GM23338 (cell line): ENCODE measurements around the gene SLC19A1. TPM values are rescaled to one million over a fixed set of nuclear protein-coding genes. Genes with fewer than 3 reads are reported as not detected.
A peak's percentile ranks its signal among the peaks of the same experiment; 100 is the strongest.

ENCODE experiments used
- ATAC-seq: fragments of 200-7000 bp; cut with Tn5 transposase; 3 replicates; pipeline ENCODE4 v1.9.1; 2020
- DNase-seq: peaks from one replicate; pipeline ENCODE4 v3.0.0-alpha.2; 2015; ENCODE audit warnings: low spot score
- H2AFZ ChIP-seq: fragments of 200-600 bp; sonication (generic); 2 replicates; pipeline ENCODE4 v1.8.0; 2016; ENCODE audit warnings: antibody characterized with exemption, mild to moderate bottlenecking, moderate library complexity
- H3F3A ChIP-seq: fragments of 200-600 bp; sonication (generic); replicated peaks from 2 replicates; pipeline ENCODE4 v1.8.0; 2017; ENCODE audit warnings: antibody characterized with exemption, mixed run types, low read depth
- H3K27ac ChIP-seq: fragments of 200-600 bp; sonication (generic); 2 replicates; pipeline ENCODE4 v1.6.1; 2016; ENCODE audit warnings: low read depth
- H3K27me3 ChIP-seq: fragments of 200-600 bp; sonication (generic); 2 replicates; pipeline ENCODE4 v1.8.0; 2016; ENCODE audit warnings: mild to moderate bottlenecking, mixed run types, moderate library complexity; ENCODE audit not compliant: insufficient read depth
- H3K36me3 ChIP-seq: fragments of 200-600 bp; sonication (generic); 2 replicates; pipeline ENCODE4 v1.8.0; 2016; ENCODE audit warnings: mild to moderate bottlenecking; ENCODE audit not compliant: insufficient read depth
- H3K4me1 ChIP-seq: fragments of 200-600 bp; sonication (generic); 2 replicates; pipeline ENCODE4 v1.8.0; 2016; ENCODE audit warnings: mild to moderate bottlenecking, moderate library complexity; ENCODE audit not compliant: insufficient read depth
- H3K4me2 ChIP-seq: fragments of 200-600 bp; sonication (generic); 2 replicates; pipeline ENCODE4 v1.7.1; 2017; ENCODE audit warnings: mixed run types
- H3K4me3 ChIP-seq: fragments of 200-600 bp; sonication (generic); 2 replicates; pipeline ENCODE4 v1.6.1; 2016; ENCODE audit warnings: mixed run types
- H3K79me2 ChIP-seq: fragments of 200-600 bp; sonication (generic); replicated peaks from 2 replicates; pipeline ENCODE4 v1.8.0; 2017; ENCODE audit warnings: mild to moderate bottlenecking; ENCODE audit not compliant: insufficient read depth
- H3K9me2 ChIP-seq: fragments of 200-600 bp; sonication (generic); 2 replicates; pipeline ENCODE4 v1.8.0; 2017; ENCODE audit not compliant: insufficient read depth
- H4K20me1 ChIP-seq: fragments of 200-600 bp; sonication (generic); replicated peaks from 2 replicates; pipeline ENCODE4 v1.8.0; 2017; ENCODE audit warnings: mild to moderate bottlenecking; ENCODE audit not compliant: insufficient read depth
- H3K27ac Mint-ChIP-seq: 2 replicates; pipeline ENCODE4 v1.8.0; 2020; ENCODE audit warnings: inconsistent platforms, mild to moderate bottlenecking, moderate library complexity, mixed read lengths
- H3K27me3 Mint-ChIP-seq: 3 replicates; pipeline ENCODE4 v1.8.0; 2022; ENCODE audit warnings: low read depth, mild to moderate bottlenecking, moderate library complexity, mixed read lengths, inconsistent platforms; ENCODE audit not compliant: insufficient read depth, poor library complexity
- H3K36me3 Mint-ChIP-seq: 3 replicates; pipeline ENCODE4 v1.8.0; 2021; ENCODE audit warnings: low read depth, mild to moderate bottlenecking, inconsistent platforms, moderate library complexity, mixed read lengths
- H3K4me1 Mint-ChIP-seq: 3 replicates; pipeline ENCODE4 v1.8.0; 2020; ENCODE audit warnings: mild to moderate bottlenecking, inconsistent platforms, mixed read lengths
- H3K4me3 Mint-ChIP-seq: 3 replicates; pipeline ENCODE4 v1.8.0; 2021; ENCODE audit warnings: moderate library complexity, mild to moderate bottlenecking, inconsistent platforms, mixed read lengths
- H3K9me3 Mint-ChIP-seq: 3 replicates; pipeline ENCODE4 v1.8.0; 2020; ENCODE audit warnings: moderate library complexity, mild to moderate bottlenecking, inconsistent platforms, mixed read lengths
- CTCF ChIP-seq, 2 experiments: fragments of 200-600 bp in 1 of 2; sonication (generic) in 1 of 2; conservative IDR thresholded peaks; 2 replicates each; pipeline versions ENCODE4 v1.5.1 to v1.6.1; 2016 to 2017; ENCODE audit warnings: antibody characterized with exemption in 2 of 2, low read depth in 2 of 2, mild to moderate bottlenecking in 2 of 2, moderate library complexity in 1 of 2
- ETS1 ChIP-seq: IDR thresholded peaks from 2 replicates; pipeline ENCODE4 v1.6.1; 2016; ENCODE audit warnings: antibody characterized with exemption
- EZH2 ChIP-seq: fragments of 200-600 bp; sonication (generic); IDR thresholded peaks from one replicate; pipeline ENCODE4 v1.8.0; 2017; ENCODE audit warnings: antibody characterized with exemption, mild to moderate bottlenecking, low read depth; ENCODE audit not compliant: unreplicated experiment
- EZH2phosphoT487 ChIP-seq: fragments of 200-600 bp; sonication (generic); IDR thresholded peaks from one replicate; pipeline ENCODE4 v1.8.1; 2018; ENCODE audit warnings: antibody characterized with exemption; ENCODE audit not compliant: unreplicated experiment
- JUNB ChIP-seq: IDR thresholded peaks from one replicate; pipeline ENCODE4 v1.6.1; 2016; ENCODE audit warnings: antibody characterized with exemption; ENCODE audit not compliant: unreplicated experiment
- NANOG ChIP-seq: IDR thresholded peaks from 2 replicates; pipeline ENCODE4 v1.6.1; 2016; ENCODE audit warnings: antibody characterized with exemption, borderline replicate concordance
- POLR2AphosphoS5 ChIP-seq: IDR thresholded peaks from 2 replicates; pipeline ENCODE4 v1.6.1; 2016; ENCODE audit warnings: antibody characterized with exemption, low read depth
- REST ChIP-seq: IDR thresholded peaks from one replicate; pipeline ENCODE4 v1.6.1; 2018; ENCODE audit warnings: antibody characterized with exemption; ENCODE audit not compliant: unreplicated experiment
- STAT1 ChIP-seq: IDR thresholded peaks from one replicate; pipeline ENCODE4 v1.6.1; 2016; ENCODE audit warnings: antibody characterized with exemption; ENCODE audit not compliant: unreplicated experiment
- ZNF114 ChIP-seq: fragments of 250-450 bp; sonication (Bioruptor Pico); IDR thresholded peaks from 2 replicates; pipeline ENCODE4 v1.5.0; 2020; ENCODE audit warnings: mild to moderate bottlenecking, moderate library complexity
- ZNF331 ChIP-seq: fragments of 250-450 bp; sonication (Bioruptor Pico); IDR thresholded peaks from 2 replicates; pipeline ENCODE4 v1.5.0; 2020; ENCODE audit warnings: low read depth, mild to moderate bottlenecking, moderate library complexity
- ZNF462 ChIP-seq: fragments of 250-450 bp; sonication (Bioruptor Pico); IDR thresholded peaks from 2 replicates; pipeline ENCODE4 v1.5.0; 2020; ENCODE audit warnings: mild to moderate bottlenecking, moderate library complexity
- polyA plus RNA-seq: library from polyadenylated mRNA; unstranded; fragments of >200 nt; fragmentation: Nextera tagmentation; extraction: Ambion mirVana; gene quantifications from 2 replicates; pipeline ENCODE4 v1.2.1, GENCODE V29; 2016
- total RNA-seq: library from RNA; depleted of rRNA; stranded (reverse); fragments of >200 nt; shearing (Covaris generic); gene quantifications from 2 replicates; pipeline ENCODE4 v1.2.3, GENCODE V29; 2014

SLC19A1 gene
- total and polyA plus RNA-seq, 2 experiments from 2014 or later = 31.2 to 33.0 TPM

GRCh38 chr21:45475004-45475685, 67.1 kb downstream of the SLC19A1 start (continued):
- no peak for TF ChIP-seq CTCF (conservative IDR thresholded peaks at IDR 0.05; ENCODE audit: low read depth in 2 of 2)
- no peak for TF ChIP-seq JUNB
- no peak for TF ChIP-seq ZNF114 (CRISPR knock-in tag)
- TF ChIP-seq EZH2 = no peak
- no peak for TF ChIP-seq POLR2AphosphoS5
- TF ChIP-seq REST = no peak
- TF ChIP-seq EZH2phosphoT487 = no peak
- no peak for TF ChIP-seq STAT1
- no peak for TF ChIP-seq NANOG
- TF ChIP-seq ZNF331 (CRISPR knock-in tag) = no peak

GRCh38 chr21:45474323-45474950, 67.8 kb downstream of the SLC19A1 start:
- H3K36me3 ChIP-seq = peaks cover 17% of the 10 kb centered on the region
- no peaks in the 10 kb centered on the region for H3K27me3 ChIP-seq
- peaks cover 20% of the 10 kb centered on the region for H3K4me1 Mint-ChIP-seq
- H3K79me2 ChIP-seq = peaks cover 48% of the 10 kb centered on the region
- H3K27ac Mint-ChIP-seq = 0 out of 2 replicates have a peak overlapping the region, but pooled peaks have one; percentile 1
- no peaks in the 10 kb centered on the region for H3K9me2 ChIP-seq
- DNase-seq = no peak
- H3K4me3 Mint-ChIP-seq = no peak overlapping the region
- H3K27ac ChIP-seq = no peak overlapping the region
- no peak overlapping the region for H2AFZ ChIP-seq
- H3K4me1 ChIP-seq = no peaks in the 10 kb centered on the region
- ATAC-seq = no peak
- peaks cover 26% of the 10 kb centered on the region for H3F3A ChIP-seq
- H3K9me3 Mint-ChIP-seq = peaks cover 8% of the 10 kb centered on the region
- H3K4me2 ChIP-seq = no peak overlapping the region
- H4K20me1 ChIP-seq = peaks cover 28% of the 10 kb centered on the region
- no peak overlapping the region for H3K4me3 ChIP-seq
- H3K36me3 Mint-ChIP-seq = peaks cover 53% of the 10 kb centered on the region
- peaks cover 29% of the 10 kb centered on the region for H3K27me3 Mint-ChIP-seq
- TF ChIP-seq POLR2AphosphoS5 = no peak
- TF ChIP-seq EZH2 = no peak
- no peak for TF ChIP-seq ETS1
- no peak for TF ChIP-seq ZNF462 (CRISPR knock-in tag)
